ENCODE data around the gene ANLN. TPM values are rescaled to one million over a fixed set of nuclear protein-coding genes. Genes with fewer than 3 reads are reported as not detected.
"Not testable (repeated sequence)": the region's sequence is repeated elsewhere in the genome, so short reads cannot be mapped to it uniquely, and the experiment has no call there.

The ANLN gene
- total RNA-seq, 1 experiment from 2014 or later = 85.1 TPM

DNA sequence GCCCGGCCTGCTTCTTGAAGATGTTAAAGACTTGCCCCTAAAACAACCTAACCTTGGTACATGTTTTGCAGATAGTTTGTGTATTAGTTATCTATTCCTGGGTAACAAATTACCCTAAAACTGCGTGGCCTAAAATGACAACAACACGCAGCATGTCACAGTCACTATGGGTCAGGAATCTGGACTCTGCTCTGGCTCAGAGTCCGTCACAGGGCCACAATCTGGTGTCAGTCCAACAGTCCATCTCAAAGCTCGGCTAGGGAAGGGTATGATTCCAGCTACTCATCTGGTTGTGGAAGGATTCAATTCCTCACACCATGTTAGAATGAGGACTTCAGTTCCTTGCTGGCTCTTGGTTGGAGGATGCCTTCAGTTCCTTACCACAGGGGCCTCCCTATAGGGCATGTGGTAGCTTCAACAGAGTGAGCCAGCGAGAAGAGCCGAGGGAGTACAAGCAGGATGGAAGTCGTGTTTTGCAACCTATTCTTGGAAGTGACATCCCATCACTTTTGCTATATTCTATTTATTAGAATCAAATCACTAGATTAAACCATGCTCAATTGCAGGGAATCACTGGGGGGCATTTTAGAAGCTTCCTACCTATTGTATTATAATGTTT is 71.3 kb downstream of the ANLN start:
- no peak for DNase-seq (ENCODE audit: extremely low read depth, low read depth)

- no peak for DNase-seq (ENCODE audit: extremely low read depth, low read depth)
These were observed 73.0 kb downstream of the ANLN start for GRCh38 chr7:36462551-36463137.

DNA sequence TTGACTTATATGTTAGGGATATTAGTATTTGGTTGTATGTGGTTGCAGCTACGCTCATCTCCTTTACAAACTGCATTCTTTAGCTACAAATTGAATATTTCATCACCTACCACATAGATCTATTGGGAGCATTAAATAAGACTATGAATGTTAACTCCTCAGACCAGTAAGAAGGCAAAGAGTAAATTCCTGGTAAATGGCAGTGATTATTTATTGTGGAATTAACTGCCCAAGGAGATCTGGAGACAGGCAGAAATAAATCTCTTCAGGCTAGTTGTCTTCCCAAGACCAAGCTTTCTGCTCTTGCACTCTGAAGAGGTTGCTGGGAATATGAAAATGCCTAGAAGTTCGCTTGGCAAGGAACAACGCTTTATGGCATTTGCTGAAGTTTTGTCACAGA is 74.6 kb downstream of the ANLN start:
- DNase-seq (ENCODE audit: extremely low read depth, low read depth) = no peak

- not testable (repeated sequence) for DNase-seq (ENCODE audit: extremely low read depth, low read depth)
These were observed 76.3 kb downstream of the ANLN start for GRCh38 chr7:36466001-36466400.

DNA sequence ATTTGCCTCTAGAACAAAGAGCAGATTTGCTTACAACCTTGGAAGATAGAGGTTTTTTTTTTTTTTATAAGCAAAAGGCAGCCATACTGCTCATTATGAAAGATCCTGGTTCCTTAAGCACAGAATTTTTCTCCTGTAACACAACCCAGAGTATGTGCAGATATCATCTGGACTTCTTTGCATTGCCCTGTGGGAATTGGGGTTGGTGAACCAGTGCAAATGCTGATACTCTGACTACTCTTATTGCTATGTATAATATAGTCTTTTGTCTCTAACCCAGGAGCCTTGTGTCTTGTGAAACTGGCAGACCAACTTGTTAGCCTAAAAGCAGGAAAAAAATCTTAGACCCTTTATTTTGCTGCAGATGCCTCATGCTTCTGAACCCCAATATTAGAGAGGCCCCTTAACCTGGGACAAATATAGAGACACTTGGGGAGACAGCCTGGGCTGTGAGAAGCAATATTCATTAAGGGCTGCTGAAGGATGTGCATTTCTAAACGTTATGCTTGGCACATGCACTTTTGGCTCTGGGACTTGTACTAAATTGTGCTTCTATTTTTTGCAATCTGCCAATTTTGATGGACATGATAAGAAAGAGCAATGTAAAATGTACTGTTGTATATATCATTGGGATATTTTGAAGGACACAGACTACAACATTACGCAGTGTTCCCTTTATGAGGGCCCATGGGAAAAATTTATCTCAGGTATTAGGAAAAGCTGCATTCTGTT is 78.9 kb downstream of the ANLN start:
- no peak for DNase-seq (ENCODE audit: extremely low read depth, low read depth)

- DNase-seq (ENCODE audit: extremely low read depth, low read depth) = no peak
These were observed 79.6 kb downstream of the ANLN start for GRCh38 chr7:36469236-36469635.

- no peak for DNase-seq (ENCODE audit: extremely low read depth, low read depth)
These were observed 82.6 kb downstream of the ANLN start for GRCh38 chr7:36472141-36472729.

GRCh38 chr7:36473454-36474282 is 84.0 kb downstream of the ANLN start:
- peak; percentile 30 for DNase-seq (ENCODE audit: extremely low read depth, low read depth)

GRCh38 chr7:36474283-36475010 is 84.8 kb downstream of the ANLN start:
- no peak for DNase-seq (ENCODE audit: extremely low read depth, low read depth)

GRCh38 chr7:36475011-36475342 is 85.3 kb downstream of the ANLN start:
- no peak for DNase-seq (ENCODE audit: extremely low read depth, low read depth)

DNA sequence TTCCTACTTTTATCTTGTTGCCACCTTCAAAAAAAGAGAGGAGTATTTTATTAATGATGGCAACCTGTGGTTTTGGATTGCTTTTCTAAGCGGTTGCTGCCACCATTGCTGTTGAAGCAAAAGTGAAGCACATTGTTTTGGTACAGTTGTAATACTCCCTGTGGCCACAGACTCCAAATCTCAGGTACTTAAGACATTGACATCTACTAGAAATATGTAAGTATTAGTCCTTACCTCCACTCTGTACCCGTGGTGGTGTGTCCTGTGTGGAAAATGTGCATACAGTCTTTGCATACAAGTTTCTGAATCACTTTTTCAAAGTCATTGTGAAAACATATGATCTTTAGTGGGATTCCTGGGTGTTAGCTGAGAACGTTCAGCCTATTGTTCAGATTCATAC is 85.7 kb downstream of the ANLN start:
- DNase-seq (ENCODE audit: extremely low read depth, low read depth) = no peak

DNA sequence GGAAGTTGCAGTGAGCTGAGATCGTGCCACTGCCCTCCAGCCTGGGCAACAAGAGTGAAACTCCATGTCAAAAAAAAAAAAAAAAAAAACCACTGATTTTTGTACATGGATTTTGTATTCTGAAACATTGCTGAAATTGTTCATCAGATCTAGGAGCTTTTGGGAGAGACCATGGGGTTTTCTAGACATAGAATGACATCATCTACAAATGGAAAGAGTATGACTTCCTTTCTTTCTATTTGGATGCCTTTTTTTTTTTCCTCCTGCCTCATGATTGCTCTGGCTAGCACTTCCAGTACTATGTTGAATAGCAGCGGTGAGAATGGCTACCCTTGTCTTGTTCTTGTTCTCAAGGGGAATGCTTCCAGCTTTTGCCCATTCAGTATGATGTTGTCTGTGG is 89.1 kb downstream of the ANLN start:
- no peak for DNase-seq (ENCODE audit: extremely low read depth, low read depth)

DNA sequence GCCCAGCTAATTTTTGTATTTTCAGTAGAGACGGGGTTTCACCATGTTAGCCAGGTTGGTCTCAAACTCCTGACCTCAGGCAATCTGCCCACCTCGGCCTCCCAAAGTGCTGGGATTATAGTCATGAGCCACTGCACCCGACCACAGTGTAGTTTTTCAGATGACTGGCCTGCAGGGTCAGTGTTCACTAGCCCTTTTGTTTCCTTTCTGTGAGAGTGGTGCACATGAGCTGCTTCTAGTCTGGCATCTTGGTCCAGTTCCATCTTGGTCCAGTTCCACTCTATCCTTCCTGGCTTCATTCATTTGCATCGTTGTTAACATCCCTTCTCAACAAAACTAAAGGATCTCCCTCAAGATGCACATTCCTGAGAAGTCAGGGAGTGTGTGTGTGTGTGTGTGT is 94.2 kb downstream of the ANLN start:
- not testable (repeated sequence) for DNase-seq (ENCODE audit: extremely low read depth, low read depth)

DNA sequence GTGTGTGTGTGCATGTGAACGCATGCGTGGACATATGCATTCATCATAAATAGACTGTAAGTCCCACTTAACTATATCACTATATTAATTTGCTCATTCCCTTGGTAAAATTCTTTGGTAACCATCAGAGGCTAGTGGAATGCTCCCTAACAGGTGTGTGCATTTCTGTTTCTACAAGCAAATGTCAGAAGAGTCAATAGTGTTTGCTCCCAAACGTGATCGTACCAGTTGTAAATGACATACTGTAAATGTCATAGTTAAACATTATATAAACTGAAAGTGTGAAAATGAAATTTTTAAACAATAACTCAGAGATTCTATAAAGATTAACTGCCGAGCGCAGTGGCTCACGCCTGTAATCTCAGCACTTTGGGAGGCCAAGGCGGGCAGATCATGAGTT is 94.6 kb downstream of the ANLN start:
- DNase-seq (ENCODE audit: extremely low read depth, low read depth) = no peak

DNA sequence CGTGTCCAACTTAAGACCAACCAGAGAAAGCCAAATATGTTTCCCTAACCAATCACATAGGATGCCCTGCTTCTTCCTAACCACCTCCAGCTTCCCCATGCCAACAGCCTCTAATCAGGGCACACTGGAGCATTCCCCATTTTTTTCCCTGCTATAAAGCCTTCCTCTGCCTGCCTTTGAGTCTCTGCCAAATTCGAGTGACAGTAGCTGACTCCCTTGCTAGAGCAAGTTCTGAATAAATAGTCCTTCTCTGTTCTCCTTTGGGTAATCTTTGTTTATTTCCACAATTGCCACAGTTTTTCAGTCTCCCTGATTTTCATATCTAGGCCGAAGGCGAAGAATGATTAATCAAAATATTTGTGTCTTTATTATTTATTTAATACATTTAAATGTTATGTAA is 96.7 kb downstream of the ANLN start:
- no peak for DNase-seq (ENCODE audit: extremely low read depth, low read depth)

GRCh38 chr7:36487756-36488336 is 98.2 kb downstream of the ANLN start:
- DNase-seq (ENCODE audit: extremely low read depth, low read depth) = peak; percentile 60

- DNase-seq (ENCODE audit: extremely low read depth, low read depth) = not testable (repeated sequence)
These were observed 99.0 kb downstream of the ANLN start for GRCh38 chr7:36488672-36489071.

- no peak for DNase-seq (ENCODE audit: extremely low read depth, low read depth)
These were observed 100.8 kb downstream of the ANLN start for GRCh38 chr7:36490419-36490830.

DNA sequence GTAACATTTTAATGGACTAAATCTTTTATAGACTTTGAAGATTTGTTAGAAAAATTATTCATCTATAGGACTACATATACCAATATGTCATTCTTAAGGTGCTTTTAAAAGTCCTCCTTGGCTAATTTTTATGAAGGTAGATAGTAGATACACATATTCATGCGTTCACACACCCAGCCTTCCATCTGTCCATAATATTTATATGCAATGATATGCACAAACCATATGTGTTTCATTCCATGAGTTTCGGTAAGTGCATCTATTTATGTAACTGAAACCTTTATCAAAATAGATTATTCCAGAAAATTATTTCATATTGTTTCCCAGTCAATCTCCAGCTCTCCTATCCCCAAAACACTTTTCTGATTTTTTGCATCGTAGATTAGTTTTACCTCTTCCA is 101.7 kb downstream of the ANLN start:
- no peak for DNase-seq (ENCODE audit: extremely low read depth, low read depth)

GRCh38 chr7:36496576-36496975 is 106.9 kb downstream of the ANLN start:
- no peak for DNase-seq (ENCODE audit: extremely low read depth, low read depth)
